ENCODE data around the gene ATP7A. TPM values are rescaled to one million over a fixed set of nuclear protein-coding genes. Genes with fewer than 3 reads are reported as not detected.

Gene ATP7A
- total and polyA plus RNA-seq, 9 of the 15 experiments (the other 6 are each of a cell fraction or from before 2014, with no cell fraction given): 7.8 to 22.7 (median 11.6) TPM

DNA sequence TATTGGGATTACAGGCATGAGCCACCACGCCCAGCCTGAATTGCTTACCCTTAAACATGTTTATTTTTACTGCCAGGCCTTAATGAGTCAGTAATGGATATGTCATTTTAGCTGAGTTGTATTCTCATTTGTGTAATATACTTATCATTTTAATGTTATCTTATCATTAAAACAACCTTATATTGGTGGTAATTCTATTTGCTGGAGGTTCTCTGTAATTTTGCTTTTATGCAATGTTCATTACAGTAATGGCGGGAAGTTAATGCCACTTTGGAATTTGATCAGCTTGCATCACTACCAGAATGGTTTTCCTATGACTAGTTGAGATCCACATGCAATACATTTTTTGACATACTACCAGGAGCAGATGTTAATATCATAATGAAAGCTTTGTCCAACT is 65.3 kb downstream of the ATP7A start:
- CTCF ChIA-PET (ENCODE audit: low intra/inter-chr PET ratio): no interaction called here
- no peaks in the 10 kb centered on the region for H3K9me1 ChIP-seq (ENCODE audit: control insufficient read depth, insufficient read depth, low read length)
- no peaks in the 10 kb centered on the region for H3K4me1 ChIP-seq (replicated peaks in 1 of 2; ENCODE audit: control insufficient read depth in 2 of 2, insufficient read depth in 2 of 2, low read length in 2 of 2)
- TF ChIP-seq PPARD (CRISPR knock-in tag; IDR thresholded peaks at IDR 0.05): no peak
- TF ChIP-seq RBM39 (optimal IDR thresholded peaks at IDR 0.05; ENCODE audit: low read depth, low read length): no peak
- no peak for TF ChIP-seq ZNF79 (CRISPR knock-in tag; IDR thresholded peaks at IDR 0.05; ENCODE audit: low read depth)
- TF ChIP-seq CTBP1 (IDR thresholded peaks at IDR 0.05; ENCODE audit: borderline replicate concordance): no peak
- no peak for TF ChIP-seq ZNF668 (CRISPR knock-in tag; IDR thresholded peaks at IDR 0.05)
- TF ChIP-seq PATZ1 (CRISPR knock-in tag; IDR thresholded peaks at IDR 0.05; ENCODE audit: borderline replicate concordance): no peak
- TF ChIP-seq MTA2 (IDR thresholded peaks at IDR 0.05; ENCODE audit: low read depth): no peak
- no peak for TF ChIP-seq ETV5 (CRISPR knock-in tag; IDR thresholded peaks at IDR 0.05; ENCODE audit: low read depth)
- TF ChIP-seq SP1 (CRISPR knock-in tag; IDR thresholded peaks at IDR 0.05): no peak
- TF ChIP-seq ARHGAP35 (IDR thresholded peaks at IDR 0.05; ENCODE audit: partially characterized antibody): no peak
- TF ChIP-seq HSF4 (CRISPR knock-in tag; IDR thresholded peaks at IDR 0.05; ENCODE audit: borderline replicate concordance): no peak
- TF ChIP-seq RAD51 (IDR thresholded peaks at IDR 0.05; ENCODE audit: borderline replicate concordance, low read depth): no peak
- no peak for TF ChIP-seq PREB (CRISPR knock-in tag; IDR thresholded peaks at IDR 0.05)
- no peak for TF ChIP-seq FUS (optimal IDR thresholded peaks at IDR 0.05; ENCODE audit: low read depth, low read length)
- TF ChIP-seq USF2 (CRISPR knock-in tag; IDR thresholded peaks at IDR 0.05): no peak
- no peaks in the 10 kb centered on the region for H4K20me1 ChIP-seq (replicated peaks; ENCODE audit: control insufficient read depth, insufficient read depth, low read length)
- BruUV-seq (replicated peaks): no TSS peak
- H2AFZ ChIP-seq (ENCODE audit: low read depth, low read length): no peak overlapping the region
- no peaks in the 10 kb centered on the region for H3K27me3 ChIP-seq (ENCODE audit: control insufficient read depth in 2 of 2, insufficient read depth in 2 of 2, low read length in 2 of 2)
- DNase-seq (ENCODE audit: extremely low read depth in 1 of 4, low spot score in 3 of 4) (no peak), FAIRE-seq (no peak), ATAC-seq (no peak)
- no peaks in the 10 kb centered on the region; the same call in 2 of the 3 replicates for H3K79me2 ChIP-seq (ENCODE audit: control insufficient read depth, insufficient read depth, low read length)
- intact Hi-C loops (cut with micrococcal nuclease): no loop called here
- H3K9ac ChIP-seq (ENCODE audit: insufficient read depth in 1 of 2, low read depth in 2 of 2, low read length in 2 of 2): no peak overlapping the region
- no peak overlapping the region for H3K27ac ChIP-seq (ENCODE audit: extremely low read depth, low read depth, low read length)
- POLR2A ChIA-PET: interaction anchor here (1.2 kb wide), 1 partner anchor 22 kb away, joined by 3 read pairs; no protein-coding TSS in a partner anchor
- in situ Hi-C loops (cut with MboI): no loop called here
- WGBS (ENCODE audit: insufficient coverage, low coverage, missing lambda C conversion rate): 55% methylated on average over 2 of the region's 2 CpGs
- no peaks in the 10 kb centered on the region for H3K9me3 ChIP-seq (replicated peaks; ENCODE audit: control insufficient read depth, insufficient read depth, low read depth, low read length)
- H3K4me3 ChIP-seq: no peak overlapping the region
- H3K4me2 ChIP-seq (ENCODE audit: insufficient read depth, low read length): no peak overlapping the region
- peaks cover 4% of the 10 kb centered on the region; the same call in 1 of the 3 replicates for H3K36me3 ChIP-seq (ENCODE audit: control insufficient read depth, insufficient read depth, low read length)

Measured in K562 (cell line).